GM21786 (cell line): ENCODE data around the gene SRRM3.
A peak's percentile ranks its signal among the peaks of the same experiment; 100 is the strongest.
"Not testable (repeated sequence)": the region's sequence is repeated elsewhere in the genome, so short reads cannot be mapped to it uniquely, and the experiment has no call there.

Source experiments
- ATAC-seq: cut with Tn5 transposase; IDR thresholded peaks from one replicate; pipeline ENCODE4 v1.9.1; 2021; ENCODE audit not compliant: unreplicated experiment

Gene SRRM3

GRCh38 chr7:76261329-76261728 lies 59.6 kb downstream of the SRRM3 start:
- no peak for ATAC-seq

GRCh38 chr7:76261931-76262330 lies 60.2 kb downstream of the SRRM3 start:
- ATAC-seq, result no peak

- peak; percentile 55 for ATAC-seq
Measured at GRCh38 chr7:76262683-76263402, 61.1 kb downstream of the SRRM3 start.

GRCh38 chr7:76265299-76265698 lies 63.6 kb downstream of the SRRM3 start:
- ATAC-seq, result no peak

GRCh38 chr7:76267107-76267893 lies 65.6 kb downstream of the SRRM3 start:
- no peak for ATAC-seq

GRCh38 chr7:76267894-76268183 lies 66.1 kb downstream of the SRRM3 start:
- no peak for ATAC-seq

- no peak for ATAC-seq
Measured at GRCh38 chr7:76268376-76268775, 66.7 kb downstream of the SRRM3 start.

- no peak for ATAC-seq
Measured at GRCh38 chr7:76269895-76270294, 68.2 kb downstream of the SRRM3 start.

GRCh38 chr7:76271384-76271783 lies 69.7 kb downstream of the SRRM3 start:
- ATAC-seq, result not testable (repeated sequence)

GRCh38 chr7:76272142-76272541 lies 70.4 kb downstream of the SRRM3 start:
- ATAC-seq, result no peak

- peak; percentile 48 for ATAC-seq
Measured at GRCh38 chr7:76272851-76273497, 71.3 kb downstream of the SRRM3 start.

GRCh38 chr7:76273503-76273902 lies 71.8 kb downstream of the SRRM3 start:
- ATAC-seq, result no peak

- ATAC-seq, result no peak
Measured at GRCh38 chr7:76278540-76278939, 76.8 kb downstream of the SRRM3 start.

- no peak for ATAC-seq
Measured at GRCh38 chr7:76280408-76280807, 78.7 kb downstream of the SRRM3 start.

GRCh38 chr7:76281006-76281705 lies 79.5 kb downstream of the SRRM3 start:
- no peak for ATAC-seq

GRCh38 chr7:76281706-76282343 lies 80.1 kb downstream of the SRRM3 start:
- no peak for ATAC-seq

GRCh38 chr7:76282344-76283253 lies 80.9 kb downstream of the SRRM3 start:
- ATAC-seq, result no peak

- no peak for ATAC-seq
Measured at GRCh38 chr7:76283254-76284159, 81.8 kb downstream of the SRRM3 start.
